ENCODE results near the gene ELFN2. TPM values are rescaled to one million over a fixed set of nuclear protein-coding genes. Genes with fewer than 3 reads are reported as not detected.

The ELFN2 gene
- total RNA-seq, 6 experiments from 2014 or later, result 1.2 to 5.8 (median 1.4) TPM

- Mint-ChIP-seq H3K27ac (peak overlapping the region; percentile 92), H3K4me1 (ENCODE audit: low read depth) (peaks cover 32% of the 10 kb centered on the region), H3K9me3 (peaks cover 6% of the 10 kb centered on the region; the same call in 1 of the 2 replicates), H3K36me3 (ENCODE audit: low read depth) (peaks cover 10% of the 10 kb centered on the region), H3K4me3 (peak overlapping the region; percentile 78), H3K27me3 (ENCODE audit: insufficient read depth) (peaks cover 11% of the 10 kb centered on the region)
- peak; percentile 20; the same call in 1 of the 2 replicates for TF ChIP-seq CTCF (IDR thresholded peaks at IDR 0.05)
- DNase-seq, result peak; percentile 80
Measured at GRCh38 chr22:37454857-37455686, 27.8 kb upstream of the ELFN2 start.

GRCh38 chr22:37453696-37454095 lies 26.4 kb upstream of the ELFN2 start:
- DNase-seq, result no peak
- TF ChIP-seq CTCF (IDR thresholded peaks at IDR 0.05), result no peak
- Mint-ChIP-seq H3K27me3 (ENCODE audit: insufficient read depth) (peaks cover 9% of the 10 kb centered on the region), H3K4me3 (no peak overlapping the region; the same call in 1 of the 2 replicates), H3K27ac (no peak overlapping the region), H3K4me1 (ENCODE audit: low read depth) (peaks cover 32% of the 10 kb centered on the region), H3K9me3 (peaks cover 6% of the 10 kb centered on the region; the same call in 1 of the 2 replicates), H3K36me3 (ENCODE audit: low read depth) (peaks cover 10% of the 10 kb centered on the region)

GRCh38 chr22:37451218-37451617 lies 23.9 kb upstream of the ELFN2 start:
- Mint-ChIP-seq H3K4me3 (no peak overlapping the region), H3K27me3 (ENCODE audit: insufficient read depth) (peaks cover 5% of the 10 kb centered on the region), H3K36me3 (ENCODE audit: low read depth) (peaks cover 10% of the 10 kb centered on the region), H3K9me3 (peaks cover 6% of the 10 kb centered on the region; the same call in 1 of the 2 replicates), H3K4me1 (ENCODE audit: low read depth) (peaks cover 28% of the 10 kb centered on the region), H3K27ac (no peak overlapping the region)
- no peak for DNase-seq
- no peak for TF ChIP-seq CTCF (IDR thresholded peaks at IDR 0.05)

GRCh38 chr22:37449331-37450001 lies 22.2 kb upstream of the ELFN2 start:
- no peak overlapping the region for H3K4me3 Mint-ChIP-seq
- TF ChIP-seq CTCF (IDR thresholded peaks at IDR 0.05), result no peak
- peaks cover 6% of the 10 kb centered on the region; the same call in 1 of the 2 replicates for H3K9me3 Mint-ChIP-seq
- DNase-seq, result no peak
- no peak overlapping the region for H3K27ac Mint-ChIP-seq
- H3K36me3 Mint-ChIP-seq (ENCODE audit: low read depth), result peaks cover 10% of the 10 kb centered on the region
- H3K27me3 Mint-ChIP-seq (ENCODE audit: insufficient read depth), result peaks cover 5% of the 10 kb centered on the region
- H3K4me1 Mint-ChIP-seq (ENCODE audit: low read depth), result peaks cover 11% of the 10 kb centered on the region

GRCh38 chr22:37448516-37449127 lies 21.3 kb upstream of the ELFN2 start:
- Mint-ChIP-seq H3K4me3 (no peak overlapping the region), H3K4me1 (ENCODE audit: low read depth) (peaks cover 5% of the 10 kb centered on the region), H3K36me3 (ENCODE audit: low read depth) (peaks cover 10% of the 10 kb centered on the region), H3K9me3 (peaks cover 6% of the 10 kb centered on the region; the same call in 1 of the 2 replicates), H3K27me3 (ENCODE audit: insufficient read depth) (peaks cover 5% of the 10 kb centered on the region), H3K27ac (no peak overlapping the region)
- TF ChIP-seq CTCF (IDR thresholded peaks at IDR 0.05), result no peak
- no peak for DNase-seq
